HTR-8/SVneo (cell line): ENCODE results near the gene WFDC1.

Experiments
- DNase-seq: peaks from one replicate; pipeline ENCODE4 v3.0.0; 2011; ENCODE audit warnings: low spot score, mixed read lengths; ENCODE audit not compliant: insufficient read length
- FAIRE-seq: peaks from 2 replicates; lab custom pipeline; 2011; peaks lifted over from hg19 to GRCh38; lab: Jason Lieb, UNC

WFDC1 gene, protein sequence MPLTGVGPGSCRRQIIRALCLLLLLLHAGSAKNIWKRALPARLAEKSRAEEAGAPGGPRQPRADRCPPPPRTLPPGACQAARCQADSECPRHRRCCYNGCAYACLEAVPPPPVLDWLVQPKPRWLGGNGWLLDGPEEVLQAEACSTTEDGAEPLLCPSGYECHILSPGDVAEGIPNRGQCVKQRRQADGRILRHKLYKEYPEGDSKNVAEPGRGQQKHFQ

DNA sequence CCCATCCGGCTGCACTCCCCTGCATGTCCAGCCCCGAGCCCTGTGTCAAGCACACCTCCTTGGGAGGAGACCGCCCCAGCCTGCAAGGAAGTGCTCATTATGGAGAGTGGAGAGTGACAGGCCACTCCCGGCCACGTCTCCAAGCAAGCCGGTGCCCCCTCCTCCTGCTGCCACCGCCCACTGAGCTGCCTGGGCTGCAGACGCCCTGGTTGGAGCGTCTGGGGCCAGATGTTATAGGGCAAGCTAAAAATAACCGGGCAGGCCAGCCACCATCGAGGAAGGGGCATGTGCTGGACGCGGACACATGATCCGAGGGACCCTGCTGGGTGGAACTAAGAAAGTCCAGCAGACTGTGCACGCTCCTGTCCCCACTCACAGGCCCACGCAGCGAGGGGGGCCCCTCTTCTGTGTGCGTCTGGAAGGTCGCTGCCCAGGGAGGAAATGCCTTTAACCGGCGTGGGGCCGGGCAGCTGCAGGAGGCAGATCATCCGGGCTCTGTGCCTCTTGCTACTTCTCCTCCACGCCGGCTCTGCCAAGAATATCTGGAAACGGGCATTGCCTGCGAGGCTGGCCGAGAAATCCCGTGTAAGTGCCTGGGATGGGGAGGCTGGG is at the start of gene WFDC1:
Gene WFDC1 (plus strand): TSS at position 348 of the 612 bp plus-strand sequence. CDS start 94 bp downstream, at position 442.
- DNase-seq (no peak), FAIRE-seq (no peak)

DNA sequence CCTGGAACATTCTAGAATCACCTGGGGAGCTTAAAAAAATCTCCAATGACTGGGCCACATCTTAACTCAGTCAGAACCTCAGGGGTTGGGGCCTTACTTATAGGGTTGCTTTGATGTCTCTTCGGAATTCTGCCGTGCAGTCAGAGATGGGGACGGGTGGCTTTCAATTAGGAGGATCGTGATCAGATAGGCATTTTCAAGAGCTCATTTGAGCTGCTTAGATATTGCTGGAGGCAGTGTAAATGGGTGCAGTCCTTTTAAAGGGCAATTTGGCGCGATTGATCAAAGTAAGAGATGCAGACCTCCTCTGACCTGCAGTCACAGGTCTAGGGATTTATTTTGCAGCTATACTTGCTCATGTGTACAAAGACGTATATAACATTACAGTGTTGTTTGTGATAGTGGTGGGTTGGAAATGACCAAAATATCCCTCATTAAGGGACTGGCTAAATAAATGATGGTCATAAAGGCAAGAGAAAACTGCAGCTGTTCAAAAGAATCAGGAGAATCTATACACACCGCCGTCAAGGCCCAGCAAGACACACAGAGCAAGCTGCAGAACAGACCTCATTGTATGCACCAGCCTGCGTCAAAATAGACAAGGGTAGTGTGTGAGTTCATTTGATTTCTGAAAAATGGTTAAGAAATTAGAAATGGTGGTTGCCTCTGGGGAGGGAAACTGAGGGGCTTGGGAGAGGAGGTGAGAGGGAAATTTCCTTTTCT is 48.6 kb upstream of the WFDC1 start:
- FAIRE-seq (peak; percentile 52), DNase-seq (no peak)

DNA sequence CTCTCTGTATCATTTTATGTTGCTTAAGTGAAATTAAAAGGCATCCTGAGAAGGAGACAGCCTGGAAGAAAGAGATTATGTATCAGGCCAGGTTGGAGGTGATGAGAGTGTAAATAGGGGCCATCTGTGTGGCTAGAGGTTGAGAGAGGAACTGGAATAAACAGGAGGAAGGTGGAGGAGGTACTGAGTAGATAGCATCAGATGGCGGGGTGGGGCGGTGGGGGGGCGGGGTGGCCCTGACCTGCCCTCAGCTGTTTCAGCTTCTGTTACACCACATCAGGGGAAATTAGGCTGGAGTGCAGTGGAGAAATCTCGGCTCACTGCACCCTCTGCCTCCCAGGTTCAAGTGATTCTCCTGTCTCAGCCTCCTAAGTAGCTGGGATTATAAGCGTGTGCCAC is 48.0 kb upstream of the WFDC1 start:
- DNase-seq (no peak), FAIRE-seq (no peak)

DNA sequence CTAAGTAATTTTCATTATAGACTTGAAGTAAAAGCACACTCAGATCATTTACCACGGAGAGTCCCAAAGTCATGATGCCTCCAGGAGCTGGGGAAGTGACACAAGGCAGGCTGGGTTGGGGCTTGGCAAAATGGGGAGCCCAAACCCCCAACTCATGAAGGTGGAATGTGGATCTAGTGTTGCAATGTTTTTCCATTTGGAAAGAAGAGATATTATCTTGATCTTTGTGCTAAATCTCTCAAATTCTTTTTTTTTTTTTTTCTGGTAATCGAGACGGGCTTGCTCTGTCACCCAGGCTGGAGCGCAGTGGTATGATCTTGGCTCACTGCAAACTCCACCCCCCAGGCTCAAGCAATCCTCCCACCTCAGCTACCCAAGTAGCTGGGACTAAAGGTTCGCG is 47.3 kb upstream of the WFDC1 start:
- FAIRE-seq (no peak), DNase-seq (no peak)

DNA sequence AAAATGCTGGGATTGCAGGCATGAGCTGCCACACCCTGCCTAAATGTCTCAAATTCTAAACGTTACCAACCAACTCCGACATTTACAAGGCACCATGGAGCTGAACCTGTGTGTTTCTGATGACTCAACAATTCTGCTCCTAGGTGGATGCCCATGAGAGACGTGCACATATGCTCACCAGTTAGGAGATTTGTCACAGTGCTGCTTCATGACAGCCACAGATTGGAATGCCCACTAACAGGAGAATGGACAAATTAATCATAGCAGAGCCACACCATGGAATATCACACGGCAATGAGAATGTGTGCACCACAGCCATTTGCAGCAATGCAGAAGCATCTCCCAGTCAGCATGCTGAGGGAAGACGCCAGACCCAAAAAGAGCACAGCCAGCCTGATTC is 46.8 kb upstream of the WFDC1 start:
- DNase-seq (peak; percentile 51), FAIRE-seq (no peak)

DNA sequence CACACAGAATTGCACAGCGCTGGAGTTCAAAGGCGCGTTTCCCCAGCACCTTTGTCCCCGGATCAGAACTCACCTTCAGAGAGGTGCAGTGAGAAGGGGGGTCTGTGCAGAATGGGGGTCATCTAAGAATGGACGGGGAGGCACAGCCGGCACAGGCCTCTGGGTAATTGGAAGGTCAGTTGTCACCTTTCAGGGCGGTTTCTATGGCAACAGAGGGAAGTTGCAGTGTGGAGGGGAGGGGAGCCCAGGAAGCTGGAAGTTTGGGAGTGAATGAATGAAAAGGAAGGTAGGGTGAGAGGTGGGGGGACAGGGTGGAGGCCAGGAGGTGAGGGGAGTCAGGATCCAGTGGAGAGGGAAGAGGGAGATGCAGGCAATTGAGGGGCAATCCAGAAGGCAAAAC is 42.5 kb upstream of the WFDC1 start:
- DNase-seq (no peak), FAIRE-seq (no peak)

DNA sequence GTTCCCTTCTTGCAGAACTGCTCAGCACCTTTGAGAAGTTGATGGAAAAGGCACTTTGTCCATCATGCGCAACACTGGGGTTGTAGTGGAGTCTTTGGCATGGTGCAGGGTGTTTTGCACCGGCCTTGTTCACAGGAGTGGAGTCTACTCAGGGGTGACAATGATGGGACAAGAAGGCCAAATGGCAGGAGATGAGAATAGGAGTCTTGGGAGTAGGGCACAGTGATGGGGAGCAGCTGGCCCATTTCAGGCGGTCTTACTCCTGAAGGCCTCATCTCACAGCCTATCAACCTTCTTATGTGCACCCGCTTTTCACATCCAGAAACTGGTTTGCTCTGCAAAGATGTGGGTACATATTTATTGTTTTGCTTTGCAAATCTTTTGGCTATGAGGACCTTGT is 41.5 kb upstream of the WFDC1 start:
- DNase-seq = no peak
- no peak for FAIRE-seq

DNA sequence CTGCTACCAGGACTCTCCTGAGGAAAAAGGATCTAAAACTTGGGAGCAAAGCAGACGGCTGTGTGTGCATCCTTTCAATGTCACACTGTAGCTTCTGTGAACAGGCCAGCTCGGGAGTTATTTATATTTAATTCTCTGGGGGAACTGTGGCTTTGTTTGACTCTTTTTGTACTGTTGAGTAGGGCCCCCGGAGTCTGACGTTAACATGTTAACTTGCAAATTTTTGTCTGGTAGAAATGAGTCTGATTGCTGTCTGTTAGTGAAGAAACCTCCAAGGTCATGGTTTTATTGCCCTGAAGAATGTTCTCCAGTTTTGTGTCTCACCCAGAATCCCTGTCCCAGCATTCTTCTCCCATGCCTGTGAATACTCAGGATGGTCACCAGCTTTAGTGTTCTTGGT is 40.6 kb upstream of the WFDC1 start:
- DNase-seq (no peak), FAIRE-seq (no peak)

DNA sequence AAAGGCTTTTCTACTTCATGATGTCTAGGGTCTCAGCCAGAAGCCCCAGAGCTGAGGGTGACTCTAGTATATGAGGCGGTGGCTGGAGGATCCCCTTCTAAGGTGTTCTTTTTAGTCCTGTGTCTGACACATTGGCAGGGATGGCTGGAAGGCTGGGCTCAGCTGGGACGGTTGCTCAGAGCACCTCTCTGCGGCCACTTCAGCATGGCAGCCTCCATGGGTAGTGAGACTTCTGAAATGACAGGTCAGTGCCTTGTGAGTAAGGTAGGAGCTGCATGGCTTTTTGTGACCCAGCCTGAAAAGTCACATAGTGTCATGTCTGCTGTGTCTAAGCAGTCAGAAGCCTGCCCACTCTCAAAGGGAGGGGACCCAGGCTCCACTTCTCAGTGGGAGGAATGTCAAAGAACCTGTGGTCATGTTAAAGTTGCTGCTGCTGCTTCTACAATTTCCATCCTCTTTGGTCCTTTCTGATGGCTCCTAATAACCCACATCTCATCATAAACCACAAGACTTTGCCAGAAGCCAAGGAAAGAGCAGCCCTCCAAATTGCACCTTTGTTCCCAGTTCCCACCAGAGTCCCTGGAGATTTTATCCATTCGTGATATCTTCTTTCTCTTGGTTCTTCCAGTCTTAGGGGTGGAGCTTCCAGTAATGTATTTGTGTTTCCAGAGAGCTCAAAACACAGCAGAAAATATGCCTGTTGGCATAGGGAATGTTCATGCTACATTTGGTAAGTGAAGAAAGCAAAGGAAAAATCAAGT is 39.4 kb upstream of the WFDC1 start:
- DNase-seq (no peak), FAIRE-seq (no peak)

DNA sequence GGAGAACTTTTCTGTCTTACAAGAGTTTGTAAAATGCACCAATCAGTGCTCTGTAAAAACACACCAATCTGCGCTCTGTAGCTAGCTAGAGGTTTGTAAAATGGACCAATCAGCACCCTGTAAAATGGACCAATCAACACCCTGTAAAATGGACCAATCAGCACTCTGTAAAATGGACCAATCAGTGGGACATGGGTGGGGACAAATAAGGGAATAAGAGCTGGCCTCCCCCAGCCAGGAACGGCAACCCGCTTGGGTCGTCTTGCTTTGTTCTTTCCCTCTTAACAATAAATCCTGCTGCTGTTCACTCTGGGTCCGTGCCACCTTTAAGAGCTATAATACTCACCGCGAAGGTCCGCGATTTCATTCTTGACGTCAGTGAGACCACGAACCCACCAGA is 36.4 kb upstream of the WFDC1 start:
- FAIRE-seq = no peak

DNA sequence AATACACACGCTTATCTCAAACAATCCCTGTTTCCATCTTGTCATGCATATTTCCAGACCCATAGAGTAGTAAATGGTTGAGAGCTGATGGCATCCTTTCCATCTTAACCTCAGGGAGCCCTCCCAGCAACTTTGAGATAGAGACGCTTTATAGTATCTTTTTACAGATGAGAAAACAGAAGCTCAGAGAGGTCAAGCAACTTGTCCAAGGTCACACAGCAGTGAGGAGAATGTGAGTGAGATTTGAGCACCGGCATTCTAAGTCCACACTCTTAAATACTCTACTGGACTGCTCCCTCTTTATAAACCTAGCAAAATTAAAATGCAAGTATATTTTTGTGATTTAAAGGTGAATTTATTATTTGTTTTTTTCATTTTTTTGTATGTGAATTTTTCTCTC is 35.0 kb upstream of the WFDC1 start:
- no peak for DNase-seq
- no peak for FAIRE-seq

More for the DNA sequence above, 36.4 kb upstream of the WFDC1 start:
- no peak for DNase-seq

DNA sequence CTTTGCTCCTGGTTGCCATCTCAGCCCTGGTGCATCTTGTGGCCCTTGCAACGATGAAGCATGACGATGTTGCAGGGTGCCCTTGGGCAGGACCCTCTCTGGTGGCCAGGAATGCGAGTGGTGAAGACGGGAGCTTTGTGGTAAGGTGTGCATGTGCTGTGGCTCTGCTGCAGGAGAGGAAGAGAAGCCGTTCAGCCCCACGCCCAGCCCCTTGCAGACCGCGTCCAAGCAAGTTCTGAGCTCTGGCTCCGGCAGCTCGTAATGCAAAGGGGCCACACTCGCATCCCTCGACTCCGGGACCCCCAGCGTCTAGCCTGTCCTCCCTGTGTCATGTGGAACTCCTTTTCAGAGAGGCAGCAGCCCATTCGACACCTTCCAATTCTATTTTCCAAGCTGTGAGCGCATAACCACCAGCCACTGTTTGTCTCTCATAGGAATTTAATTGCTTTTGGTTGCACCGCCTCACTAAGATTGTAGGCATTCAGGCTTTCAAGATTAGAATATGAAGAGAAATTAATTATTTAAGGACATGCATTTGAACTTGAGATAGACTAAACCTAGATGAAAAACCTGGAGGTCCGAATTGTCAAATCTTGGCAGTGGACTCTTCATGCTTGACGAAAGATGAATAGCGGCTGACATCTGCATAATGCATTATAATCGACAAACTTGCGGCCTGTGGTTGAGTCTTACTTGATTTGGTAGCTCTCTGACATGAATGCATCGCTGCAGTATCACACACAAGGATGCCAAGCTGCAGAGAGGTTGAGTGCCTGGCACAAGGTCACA is 33.7 kb upstream of the WFDC1 start:
- DNase-seq (no peak), FAIRE-seq (no peak)

DNA sequence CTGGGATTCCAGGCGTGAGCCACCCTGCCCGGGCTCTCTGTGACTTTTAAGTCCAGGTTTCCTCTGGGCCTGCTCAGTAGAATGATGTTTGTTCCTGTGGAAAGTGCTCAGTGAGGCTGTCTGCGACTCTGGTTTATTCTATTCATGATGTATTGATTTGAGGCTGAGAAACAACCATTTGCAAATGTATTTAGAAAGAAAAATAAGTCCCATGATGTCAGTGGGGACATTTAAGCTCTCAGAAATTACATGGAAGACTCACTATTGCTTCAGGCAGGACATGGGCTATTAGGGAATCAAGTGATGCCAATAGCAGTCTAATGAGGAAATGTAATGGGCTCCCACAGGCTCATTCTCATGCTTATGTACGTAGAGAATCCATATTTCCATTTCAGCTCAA is 32.6 kb upstream of the WFDC1 start:
- FAIRE-seq = no peak
- DNase-seq = no peak

DNA sequence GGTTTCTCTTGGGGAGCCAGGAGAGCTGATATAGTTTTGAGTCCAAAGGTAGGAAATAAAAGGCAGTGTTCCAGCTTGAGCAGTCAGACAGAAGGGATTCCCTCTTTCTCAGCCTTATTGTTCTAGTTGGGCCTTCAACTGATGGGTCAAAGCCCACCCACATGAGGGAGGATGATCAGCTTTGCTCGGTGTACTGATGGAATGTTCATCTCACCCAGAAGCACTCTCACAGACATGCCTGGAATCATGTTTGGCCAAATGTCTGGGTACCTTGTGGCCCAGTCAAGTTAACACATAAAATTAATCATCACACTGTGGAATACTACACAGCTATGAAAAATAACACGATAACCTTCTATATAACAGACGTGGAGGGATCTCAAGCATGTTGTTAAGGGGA is 31.7 kb upstream of the WFDC1 start:
- DNase-seq (no peak), FAIRE-seq (no peak)

DNA sequence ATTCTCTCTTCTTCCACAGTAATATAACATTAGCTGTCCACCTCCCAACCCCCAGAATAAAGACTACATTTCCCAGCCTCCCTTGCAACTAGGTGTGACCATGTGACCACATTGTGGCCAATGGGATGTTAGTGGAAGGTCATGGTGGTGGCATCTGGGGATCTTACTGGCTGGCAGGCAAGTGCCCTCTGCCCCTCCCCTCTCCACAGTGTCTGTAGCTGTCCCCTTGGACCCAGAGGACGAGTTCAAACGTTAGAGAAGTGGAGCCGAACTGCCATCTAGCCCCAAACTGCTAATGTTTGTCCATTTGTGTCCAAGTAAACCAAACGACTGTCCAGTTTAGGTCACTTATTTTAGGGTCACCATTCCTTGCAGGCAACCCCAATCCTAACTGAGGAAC is 28.2 kb upstream of the WFDC1 start:
- FAIRE-seq (peak; percentile 96), DNase-seq (peak; percentile 69)

DNA sequence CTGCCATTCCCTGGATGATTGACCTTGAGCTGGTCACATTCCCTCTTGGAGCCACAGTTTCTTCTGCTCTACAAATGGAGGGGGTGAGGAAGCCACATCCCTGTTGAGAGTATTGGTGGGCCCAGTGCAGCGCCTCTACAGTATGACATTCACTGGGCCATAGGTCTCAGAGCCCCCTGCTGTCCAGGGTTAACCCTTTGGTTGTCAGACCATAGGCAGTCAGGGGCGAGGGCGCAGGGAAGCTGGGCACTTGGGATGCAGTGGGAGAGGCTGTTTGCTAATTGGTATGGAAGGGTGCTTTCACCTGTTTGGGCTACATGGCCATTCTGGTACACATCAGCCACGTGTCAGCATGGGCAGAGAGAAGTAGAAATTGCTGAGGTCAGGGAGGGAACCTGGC is 27.3 kb upstream of the WFDC1 start:
- DNase-seq = no peak
- FAIRE-seq = no peak

DNA sequence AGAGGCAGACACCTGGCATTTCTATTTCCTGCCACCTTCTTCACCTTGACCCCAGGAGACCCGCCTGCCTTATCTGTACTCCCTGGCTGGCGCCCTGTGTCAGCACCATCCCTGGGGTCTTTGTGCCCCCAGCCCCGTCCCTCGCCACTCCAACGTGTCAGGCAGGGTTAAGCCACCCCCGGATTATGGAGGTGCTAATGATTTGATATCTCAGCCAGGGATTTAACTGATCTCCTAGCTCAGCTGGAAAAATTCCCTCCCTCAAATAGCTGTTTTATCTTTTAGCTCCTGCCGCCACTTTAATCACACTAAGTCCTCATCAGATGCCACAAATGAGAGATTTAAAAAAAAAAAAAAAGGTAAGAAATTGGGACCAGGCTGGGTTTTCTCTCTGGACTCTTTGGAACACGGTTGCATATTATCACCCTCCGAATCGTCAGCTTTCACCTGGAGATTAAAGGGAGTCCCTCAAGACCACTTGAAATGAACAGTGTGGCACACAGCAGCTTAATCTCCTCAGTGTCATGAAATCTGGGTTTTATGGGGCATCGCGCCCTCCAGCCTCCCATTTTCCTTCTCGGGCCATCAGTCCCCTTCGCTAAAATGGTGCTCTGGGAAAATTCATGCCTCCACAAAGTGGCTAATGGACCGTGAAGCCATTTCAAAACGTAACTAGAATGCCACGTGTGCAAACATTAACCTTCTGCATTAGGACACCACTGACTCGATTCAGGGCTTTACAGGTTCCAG is 26.2 kb upstream of the WFDC1 start:
- DNase-seq (no peak), FAIRE-seq (no peak)

DNA sequence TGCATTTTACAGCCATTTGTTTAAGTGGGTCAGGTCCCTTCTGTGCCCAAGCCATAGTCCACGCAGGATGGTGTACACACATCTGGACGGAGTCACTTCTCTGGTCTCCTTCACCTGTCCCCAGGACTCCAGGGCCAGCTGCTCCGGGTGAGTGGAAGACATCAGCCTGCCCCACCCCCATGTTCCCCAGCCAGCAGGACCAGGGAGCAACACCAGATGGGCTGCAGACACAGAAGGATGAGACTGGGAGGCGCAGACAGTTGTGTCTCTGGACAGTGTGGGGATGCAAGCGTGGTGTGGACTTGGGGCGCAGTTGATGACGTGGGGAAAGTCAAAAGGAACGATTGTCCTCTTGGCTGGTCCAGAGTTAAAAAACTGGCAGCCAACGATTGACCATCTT is 24.6 kb upstream of the WFDC1 start:
- no peak for DNase-seq

DNA sequence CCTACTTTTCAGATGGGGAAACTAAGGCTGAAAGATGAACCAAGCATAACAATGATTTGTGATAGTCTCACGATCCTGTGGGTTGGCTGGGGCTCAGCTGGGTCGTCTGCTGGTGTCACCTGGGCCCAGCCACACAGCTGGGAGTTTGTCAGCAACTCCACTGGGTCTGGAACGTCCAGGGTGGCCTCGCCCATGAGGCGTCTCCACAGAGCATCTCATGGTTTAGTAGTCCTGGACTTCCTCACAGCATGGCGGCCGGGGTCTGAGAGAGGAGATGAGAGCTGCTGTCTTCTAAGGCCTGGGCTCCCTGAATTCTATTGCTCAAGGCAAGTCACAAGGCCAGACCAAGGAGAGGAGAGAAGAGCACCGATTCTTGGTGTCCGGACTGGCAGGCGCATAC is 24.1 kb upstream of the WFDC1 start:
- FAIRE-seq = no peak
- DNase-seq = no peak

More for the DNA sequence above, 24.6 kb upstream of the WFDC1 start:
- no peak for FAIRE-seq
